ENCODE results near the gene RBPMS2. TPM values are rescaled to one million over a fixed set of nuclear protein-coding genes. Genes with fewer than 3 reads are reported as not detected.

The RBPMS2 gene
- polyA plus RNA-seq, 1 donor (not counting 4 experiments of a cell fraction or from before 2014, with no cell fraction given) = not detected

GRCh38 chr15:64779630-64780029 is 4.2 kb upstream of the RBPMS2 start:
- H3K27ac ChIP-seq (ENCODE audit: control insufficient read depth, insufficient read depth, low read length) = no peak overlapping the region
- no peaks in the 10 kb centered on the region for H4K20me1 ChIP-seq (ENCODE audit: control insufficient read depth, extremely low read depth, insufficient read depth, low read length)
- no peak overlapping the region for H3K4me3 ChIP-seq (ENCODE audit: control insufficient read depth in 2 of 3, extremely low read depth in 1 of 3, insufficient read depth in 2 of 3, low read depth in 1 of 3, low read length in 3 of 3)
- dilution Hi-C loops (cut with MboI; ENCODE audit: extremely low pct_ligation_motif_present, low sequenced_read_pairs) = no loop called here
- no peak for DNase-seq (ENCODE audit: low read depth, low spot score)
- H3K79me2 ChIP-seq (ENCODE audit: control insufficient read depth, insufficient read depth, low read length) = no peaks in the 10 kb centered on the region
- TF ChIP-seq, protein P1, sequence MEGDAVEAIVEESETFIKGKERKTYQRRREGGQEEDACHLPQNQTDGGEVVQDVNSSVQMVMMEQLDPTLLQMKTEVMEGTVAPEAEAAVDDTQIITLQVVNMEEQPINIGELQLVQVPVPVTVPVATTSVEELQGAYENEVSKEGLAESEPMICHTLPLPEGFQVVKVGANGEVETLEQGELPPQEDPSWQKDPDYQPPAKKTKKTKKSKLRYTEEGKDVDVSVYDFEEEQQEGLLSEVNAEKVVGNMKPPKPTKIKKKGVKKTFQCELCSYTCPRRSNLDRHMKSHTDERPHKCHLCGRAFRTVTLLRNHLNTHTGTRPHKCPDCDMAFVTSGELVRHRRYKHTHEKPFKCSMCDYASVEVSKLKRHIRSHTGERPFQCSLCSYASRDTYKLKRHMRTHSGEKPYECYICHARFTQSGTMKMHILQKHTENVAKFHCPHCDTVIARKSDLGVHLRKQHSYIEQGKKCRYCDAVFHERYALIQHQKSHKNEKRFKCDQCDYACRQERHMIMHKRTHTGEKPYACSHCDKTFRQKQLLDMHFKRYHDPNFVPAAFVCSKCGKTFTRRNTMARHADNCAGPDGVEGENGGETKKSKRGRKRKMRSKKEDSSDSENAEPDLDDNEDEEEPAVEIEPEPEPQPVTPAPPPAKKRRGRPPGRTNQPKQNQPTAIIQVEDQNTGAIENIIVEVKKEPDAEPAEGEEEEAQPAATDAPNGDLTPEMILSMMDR (optimal IDR thresholded peaks at IDR 0.05 in 1 of 3, IDR thresholded peaks at IDR 0.05 in 1 of 3, conservative IDR thresholded peaks at IDR 0.05 in 1 of 3; ENCODE audit: extremely low read depth in 1 of 3, insufficient read depth in 2 of 3, low read length in 3 of 3) = no peak
- no peak for TF ChIP-seq EZH2 (IDR thresholded peaks at IDR 0.05; ENCODE audit: low read length)
- H2AFZ ChIP-seq (ENCODE audit: control insufficient read depth, low read length) = no peak overlapping the region
- no peak overlapping the region for H3K9ac ChIP-seq (ENCODE audit: control insufficient read depth, extremely low read depth, insufficient read depth, low read length)
- H3K9me1 ChIP-seq (ENCODE audit: control insufficient read depth, extremely low read depth, insufficient read depth, low read length) = no peaks in the 10 kb centered on the region
- H3K4me2 ChIP-seq (ENCODE audit: control insufficient read depth, extremely low read depth, insufficient read depth, low read depth, low read length) = no peak overlapping the region
- H3K4me1 ChIP-seq (ENCODE audit: control insufficient read depth, extremely low read depth, insufficient read depth, low read length) = no peaks in the 10 kb centered on the region
- H3K27me3 ChIP-seq (ENCODE audit: control insufficient read depth, extremely low read depth, insufficient read depth, low read length) = peaks cover 34% of the 10 kb centered on the region
- FAIRE-seq = no peak
- H3K9me3 ChIP-seq (ENCODE audit: control insufficient read depth, low read depth, low read length) = no peaks in the 10 kb centered on the region
- no peaks in the 10 kb centered on the region for H3K36me3 ChIP-seq (ENCODE audit: control insufficient read depth in 2 of 2, extremely low read depth in 1 of 2, insufficient read depth in 2 of 2, low read length in 2 of 2)

DNA sequence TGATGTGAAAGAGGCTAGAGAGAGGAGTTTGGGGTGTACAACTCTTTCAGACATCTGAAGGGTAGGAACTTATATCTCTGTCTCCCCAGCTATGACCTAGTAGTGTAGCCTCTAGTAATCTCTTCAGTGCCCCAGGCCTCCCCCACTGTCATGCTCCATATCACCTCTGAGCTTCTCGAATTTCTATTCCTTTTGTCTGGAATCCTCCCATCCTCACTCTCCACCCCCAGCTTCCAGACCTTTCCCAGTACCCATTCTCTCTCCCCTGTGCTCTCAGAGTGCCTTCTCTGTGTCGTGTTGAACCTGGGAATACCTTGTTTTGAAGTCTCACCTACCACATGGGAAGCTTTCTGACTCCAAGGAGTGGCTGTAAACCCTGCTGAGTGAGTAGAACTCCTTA is 3.6 kb upstream of the RBPMS2 start:
- Histone ChIP-seq H3K27ac (ENCODE audit: control insufficient read depth, insufficient read depth, low read length) (no peak overlapping the region), H3K4me2 (ENCODE audit: control insufficient read depth, extremely low read depth, insufficient read depth, low read depth, low read length) (no peak overlapping the region), H3K9me3 (ENCODE audit: control insufficient read depth, low read depth, low read length) (no peaks in the 10 kb centered on the region), H3K9ac (ENCODE audit: control insufficient read depth, extremely low read depth, insufficient read depth, low read length) (no peak overlapping the region), H3K9me1 (ENCODE audit: control insufficient read depth, extremely low read depth, insufficient read depth, low read length) (no peaks in the 10 kb centered on the region), H3K36me3 (ENCODE audit: control insufficient read depth in 2 of 2, extremely low read depth in 1 of 2, insufficient read depth in 2 of 2, low read length in 2 of 2) (no peaks in the 10 kb centered on the region), H3K4me3 (ENCODE audit: control insufficient read depth in 2 of 3, extremely low read depth in 1 of 3, insufficient read depth in 2 of 3, low read depth in 1 of 3, low read length in 3 of 3) (no peak overlapping the region), H2AFZ (ENCODE audit: control insufficient read depth, low read length) (no peak overlapping the region), H3K79me2 (ENCODE audit: control insufficient read depth, insufficient read depth, low read length) (no peaks in the 10 kb centered on the region), H3K4me1 (ENCODE audit: control insufficient read depth, extremely low read depth, insufficient read depth, low read length) (no peaks in the 10 kb centered on the region), H3K27me3 (ENCODE audit: control insufficient read depth, extremely low read depth, insufficient read depth, low read length) (peaks cover 40% of the 10 kb centered on the region), H4K20me1 (ENCODE audit: control insufficient read depth, extremely low read depth, insufficient read depth, low read length) (no peaks in the 10 kb centered on the region)
- TF ChIP-seq, protein P1 (optimal IDR thresholded peaks at IDR 0.05 in 1 of 3, IDR thresholded peaks at IDR 0.05 in 1 of 3, conservative IDR thresholded peaks at IDR 0.05 in 1 of 3; ENCODE audit: extremely low read depth in 1 of 3, insufficient read depth in 2 of 3, low read length in 3 of 3) = no peak
- no peak for TF ChIP-seq EZH2 (IDR thresholded peaks at IDR 0.05; ENCODE audit: low read length)
- dilution Hi-C loops (cut with MboI; ENCODE audit: extremely low pct_ligation_motif_present, low sequenced_read_pairs) = no loop called here
- no peak for FAIRE-seq
- DNase-seq (ENCODE audit: low read depth, low spot score) = no peak

Measured in keratinocyte (primary cell).